K562 (cell line): ENCODE data around the gene SLC2A9. TPM values are rescaled to one million over a fixed set of nuclear protein-coding genes. Genes with fewer than 3 reads are reported as not detected.
A peak's percentile ranks its signal among the peaks of the same experiment; 100 is the strongest.

Experiments
- CHD2 ChIP-seq: IDR thresholded peaks from 2 replicates; pipeline ENCODE4 v1.6.1; 2011; ENCODE audit warnings: low read depth, low read length
- FOSL1 ChIP-seq: fragments of 200-800 bp; sonication (Bioruptor generic); conservative IDR thresholded peaks from 2 replicates; pipeline ENCODE4 v1.6.1; 2016; ENCODE audit warnings: missing genetic modification characterization, missing compliant biosample characterization
- HEY1 ChIP-seq: fragments of 250-450 bp; sonication (Bioruptor Pico); IDR thresholded peaks from 2 replicates; pipeline ENCODE4 v1.5.0; 2020; ENCODE audit warnings: mild to moderate bottlenecking, moderate library complexity, borderline replicate concordance
- IRF2 ChIP-seq: sonication (generic); formaldehyde crosslinking; IDR thresholded peaks from 2 replicates; pipeline ENCODE4 v1.8.1; 2022; ENCODE audit warnings: mild to moderate bottlenecking, missing genetic modification reagents
- KLF10 ChIP-seq: fragments of 250-450 bp; sonication (Bioruptor Pico); IDR thresholded peaks from 2 replicates; pipeline ENCODE4 v1.6.1; 2021; ENCODE audit warnings: matching md5 sums
- MAFG ChIP-seq: fragments of 450-650 bp; conservative IDR thresholded peaks from 2 replicates; pipeline ENCODE4 v1.6.1; 2016; ENCODE audit warnings: missing genetic modification characterization, missing compliant biosample characterization
- MED1 ChIP-seq: sonication (generic); formaldehyde crosslinking; IDR thresholded peaks from 2 replicates; pipeline ENCODE4 v1.8.1; 2023; ENCODE audit warnings: missing genetic modification reagents, borderline replicate concordance
- NFE2 ChIP-seq: IDR thresholded peaks from 2 replicates; pipeline ENCODE4 v1.6.1; 2014; ENCODE audit warnings: antibody characterized with exemption, low read depth
- NFIX ChIP-seq: fragments of 250-450 bp; sonication (Bioruptor Pico); IDR thresholded peaks from 2 replicates; pipeline ENCODE4 v1.4.0; 2020; ENCODE audit warnings: low read depth, mild to moderate bottlenecking, moderate library complexity
- NFXL1 ChIP-seq: fragments of 450-650 bp; formaldehyde crosslinking; IDR thresholded peaks from 2 replicates; pipeline ENCODE4 v1.4.0; 2021; ENCODE audit warnings: mild to moderate bottlenecking
- SP1 ChIP-seq: sonication (generic); formaldehyde crosslinking; IDR thresholded peaks from 2 replicates; pipeline ENCODE4 v1.8.1; 2022; ENCODE audit warnings: mild to moderate bottlenecking, missing genetic modification reagents
- SRSF3 ChIP-seq: fragments of 200-400 bp; formaldehyde crosslinking; IDR thresholded peaks from 2 replicates; pipeline ENCODE4 v1.6.1; 2016; ENCODE audit warnings: mild to moderate bottlenecking, low read length, moderate library complexity; ENCODE audit not compliant: insufficient read depth
- TEAD4 ChIP-seq, 2 experiments: sonication (generic) in 1 of 2; formaldehyde crosslinking in 1 of 2; IDR thresholded peaks; 2 replicates each; pipeline versions ENCODE4 v1.6.1 to v1.8.0; 2012 to 2022; ENCODE audit warnings: borderline replicate concordance in 1 of 2, inconsistent platforms in 1 of 2, low read length in 1 of 2, mild to moderate bottlenecking in 1 of 2, missing genetic modification reagents in 1 of 2
- ZFPM2 ChIP-seq: fragments of 250-450 bp; sonication (Bioruptor Pico); IDR thresholded peaks from 2 replicates; pipeline ENCODE4 v1.5.1; 2022; ENCODE audit warnings: mild to moderate bottlenecking
- ZNF282 ChIP-seq: sonication (generic); formaldehyde crosslinking; IDR thresholded peaks from 2 replicates; pipeline ENCODE4 v1.8.1; 2023; ENCODE audit warnings: missing genetic modification reagents
- ZNF668 ChIP-seq: fragments of 250-450 bp; sonication (Bioruptor Pico); IDR thresholded peaks from 2 replicates; pipeline ENCODE4 v1.8.0; 2022; ENCODE audit warnings: mild to moderate bottlenecking, inconsistent platforms
- polyA plus RNA-seq, 8 experiments: library from polyadenylated mRNA; depleted of rRNA in 4 of 8; stranded (reverse) in 5 of 8; unstranded in 3 of 8; fragments of >200 nt; fragmentation: Nextera tagmentation in 2 of 8; fragmentation: Illumina TruSeq in 1 of 8; extraction: Ambion mirVana in 2 of 8; extraction: Trizol in 1 of 8; gene quantifications; 2 replicates each; pipeline versions ENCODE4 v1.2.1 to v1.2.3, GENCODE V29; 2011 to 2014; ENCODE audit warnings: inconsistent platforms in 1 of 8, missing spikeins in 1 of 8
- total RNA-seq, 7 experiments: library from RNA; depleted of rRNA in 6 of 7; stranded (reverse); fragments of >200 nt in 6 of 7; fragmentation: Illumina TruSeq in 2 of 7; extraction: Trizol in 2 of 7; gene quantifications; 2 replicates each; pipeline versions ENCODE4 v1.2.1 to v1.2.3, GENCODE V29; 2011 to 2021; ENCODE audit warnings: low replicate concordance in 1 of 7
- TF ChIP-seq, protein P1 (sequence below): fragments of 200-800 bp; sonication (Bioruptor generic); IDR thresholded peaks from 2 replicates; pipeline ENCODE4 v1.6.1; 2017; ENCODE audit warnings: missing genetic modification characterization, missing compliant biosample characterization
- TF ChIP-seq, protein P2 (sequence below): fragments of 450-650 bp; IDR thresholded peaks from 2 replicates; pipeline ENCODE4 v1.6.1; 2016; ENCODE audit warnings: low read depth
- TF ChIP-seq, protein P3 (sequence below), 3 experiments: IDR thresholded peaks in 2 of 3; conservative IDR thresholded peaks in 1 of 3; 2 replicates each; pipeline ENCODE4 v1.5.1; 2011 to 2012; ENCODE audit warnings: low read length in 3 of 3, mild to moderate bottlenecking in 3 of 3, control low read depth in 2 of 3, improper control_type of control experiment in 1 of 3, inconsistent platforms in 1 of 3, low read depth in 1 of 3, mixed read lengths in 1 of 3, moderate library complexity in 1 of 3; ENCODE audit not compliant: insufficient read depth in 2 of 3

Gene SLC2A9
- total and polyA plus RNA-seq, 9 of the 15 experiments (the other 6 are each of a cell fraction or from before 2014, with no cell fraction given), result 0.15 to 1.9 (median 0.76) TPM

- TF ChIP-seq NFE2 (peak; percentile 47), ZNF282 (CRISPR knock-in tag) (no peak), ZFPM2 (CRISPR knock-in tag) (no peak), HEY1 (CRISPR knock-in tag) (no peak), SP1 (CRISPR knock-in tag) (no peak), NFXL1 (no peak), FOSL1 (tag) (peak; percentile 57), KLF10 (CRISPR knock-in tag) (no peak), SRSF3 (no peak), MED1 (CRISPR knock-in tag) (no peak), MAFG (tag) (peak; percentile 50), NFIX (no peak), ZNF668 (CRISPR knock-in tag) (no peak), TEAD4 (IDR thresholded peaks at IDR 0.05; ENCODE audit: low read length) (peak; percentile 96), TEAD4 (CRISPR knock-in tag; IDR thresholded peaks at IDR 0.05; ENCODE audit: borderline replicate concordance) (no peak), CHD2 (no peak), IRF2 (CRISPR knock-in tag) (no peak)
- TF ChIP-seq, protein P1, sequence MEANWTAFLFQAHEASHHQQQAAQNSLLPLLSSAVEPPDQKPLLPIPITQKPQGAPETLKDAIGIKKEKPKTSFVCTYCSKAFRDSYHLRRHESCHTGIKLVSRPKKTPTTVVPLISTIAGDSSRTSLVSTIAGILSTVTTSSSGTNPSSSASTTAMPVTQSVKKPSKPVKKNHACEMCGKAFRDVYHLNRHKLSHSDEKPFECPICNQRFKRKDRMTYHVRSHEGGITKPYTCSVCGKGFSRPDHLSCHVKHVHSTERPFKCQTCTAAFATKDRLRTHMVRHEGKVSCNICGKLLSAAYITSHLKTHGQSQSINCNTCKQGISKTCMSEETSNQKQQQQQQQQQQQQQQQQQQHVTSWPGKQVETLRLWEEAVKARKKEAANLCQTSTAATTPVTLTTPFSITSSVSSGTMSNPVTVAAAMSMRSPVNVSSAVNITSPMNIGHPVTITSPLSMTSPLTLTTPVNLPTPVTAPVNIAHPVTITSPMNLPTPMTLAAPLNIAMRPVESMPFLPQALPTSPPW, result 0 out of 2 replicates have a peak, but pooled peaks have one; percentile 19
- TF ChIP-seq, protein P2, sequence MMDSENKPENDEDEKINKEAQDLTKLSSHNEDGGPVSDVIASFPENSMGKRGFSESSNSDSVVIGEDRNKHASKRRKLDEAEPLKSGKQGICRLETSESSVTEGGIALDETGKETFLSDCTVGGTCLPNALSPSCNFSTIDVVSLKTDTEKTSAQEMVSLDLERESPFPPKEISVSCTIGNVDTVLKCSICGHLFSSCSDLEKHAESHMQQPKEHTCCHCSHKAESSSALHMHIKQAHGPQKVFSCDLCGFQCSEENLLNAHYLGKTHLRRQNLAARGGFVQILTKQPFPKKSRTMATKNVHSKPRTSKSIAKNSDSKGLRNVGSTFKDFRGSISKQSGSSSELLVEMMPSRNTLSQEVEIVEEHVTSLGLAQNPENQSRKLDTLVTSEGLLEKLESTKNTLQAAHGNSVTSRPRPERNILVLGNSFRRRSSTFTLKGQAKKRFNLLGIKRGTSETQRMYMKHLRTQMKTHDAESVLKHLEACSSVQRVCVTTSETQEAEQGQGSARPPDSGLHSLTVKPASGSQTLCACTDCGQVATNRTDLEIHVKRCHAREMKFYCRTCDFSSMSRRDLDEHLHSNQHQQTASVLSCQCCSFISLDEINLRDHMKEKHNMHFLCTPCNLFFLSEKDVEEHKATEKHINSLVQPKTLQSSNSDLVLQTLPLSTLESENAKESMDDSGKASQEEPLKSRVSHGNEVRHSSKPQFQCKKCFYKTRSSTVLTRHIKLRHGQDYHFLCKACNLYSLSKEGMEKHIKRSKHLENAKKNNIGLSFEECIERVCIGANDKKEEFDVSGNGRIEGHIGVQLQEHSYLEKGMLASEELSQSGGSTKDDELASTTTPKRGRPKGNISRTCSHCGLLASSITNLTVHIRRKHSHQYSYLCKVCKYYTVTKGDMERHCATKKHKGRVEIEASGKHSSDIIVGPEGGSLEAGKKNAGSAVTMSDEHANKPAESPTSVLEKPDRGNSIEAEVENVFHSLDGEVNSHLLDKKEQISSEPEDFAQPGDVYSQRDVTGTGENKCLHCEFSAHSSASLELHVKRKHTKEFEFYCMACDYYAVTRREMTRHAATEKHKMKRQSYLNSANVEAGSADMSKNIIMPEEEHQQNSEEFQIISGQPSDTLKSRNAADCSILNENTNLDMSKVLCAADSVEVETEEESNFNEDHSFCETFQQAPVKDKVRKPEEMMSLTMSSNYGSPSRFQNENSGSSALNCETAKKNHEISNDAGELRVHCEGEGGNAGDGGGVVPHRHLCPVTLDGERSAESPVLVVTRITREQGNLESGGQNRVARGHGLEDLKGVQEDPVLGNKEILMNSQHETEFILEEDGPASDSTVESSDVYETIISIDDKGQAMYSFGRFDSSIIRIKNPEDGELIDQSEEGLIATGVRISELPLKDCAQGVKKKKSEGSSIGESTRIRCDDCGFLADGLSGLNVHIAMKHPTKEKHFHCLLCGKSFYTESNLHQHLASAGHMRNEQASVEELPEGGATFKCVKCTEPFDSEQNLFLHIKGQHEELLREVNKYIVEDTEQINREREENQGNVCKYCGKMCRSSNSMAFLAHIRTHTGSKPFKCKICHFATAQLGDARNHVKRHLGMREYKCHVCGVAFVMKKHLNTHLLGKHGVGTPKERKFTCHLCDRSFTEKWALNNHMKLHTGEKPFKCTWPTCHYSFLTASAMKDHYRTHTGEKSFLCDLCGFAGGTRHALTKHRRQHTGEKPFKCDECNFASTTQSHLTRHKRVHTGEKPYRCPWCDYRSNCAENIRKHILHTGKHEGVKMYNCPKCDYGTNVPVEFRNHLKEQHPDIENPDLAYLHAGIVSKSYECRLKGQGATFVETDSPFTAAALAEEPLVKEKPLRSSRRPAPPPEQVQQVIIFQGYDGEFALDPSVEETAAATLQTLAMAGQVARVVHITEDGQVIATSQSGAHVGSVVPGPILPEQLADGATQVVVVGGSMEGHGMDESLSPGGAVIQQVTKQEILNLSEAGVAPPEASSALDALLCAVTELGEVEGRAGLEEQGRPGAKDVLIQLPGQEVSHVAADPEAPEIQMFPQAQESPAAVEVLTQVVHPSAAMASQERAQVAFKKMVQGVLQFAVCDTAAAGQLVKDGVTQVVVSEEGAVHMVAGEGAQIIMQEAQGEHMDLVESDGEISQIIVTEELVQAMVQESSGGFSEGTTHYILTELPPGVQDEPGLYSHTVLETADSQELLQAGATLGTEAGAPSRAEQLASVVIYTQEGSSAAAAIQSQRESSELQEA, result no peak
- TF ChIP-seq, protein P3, sequence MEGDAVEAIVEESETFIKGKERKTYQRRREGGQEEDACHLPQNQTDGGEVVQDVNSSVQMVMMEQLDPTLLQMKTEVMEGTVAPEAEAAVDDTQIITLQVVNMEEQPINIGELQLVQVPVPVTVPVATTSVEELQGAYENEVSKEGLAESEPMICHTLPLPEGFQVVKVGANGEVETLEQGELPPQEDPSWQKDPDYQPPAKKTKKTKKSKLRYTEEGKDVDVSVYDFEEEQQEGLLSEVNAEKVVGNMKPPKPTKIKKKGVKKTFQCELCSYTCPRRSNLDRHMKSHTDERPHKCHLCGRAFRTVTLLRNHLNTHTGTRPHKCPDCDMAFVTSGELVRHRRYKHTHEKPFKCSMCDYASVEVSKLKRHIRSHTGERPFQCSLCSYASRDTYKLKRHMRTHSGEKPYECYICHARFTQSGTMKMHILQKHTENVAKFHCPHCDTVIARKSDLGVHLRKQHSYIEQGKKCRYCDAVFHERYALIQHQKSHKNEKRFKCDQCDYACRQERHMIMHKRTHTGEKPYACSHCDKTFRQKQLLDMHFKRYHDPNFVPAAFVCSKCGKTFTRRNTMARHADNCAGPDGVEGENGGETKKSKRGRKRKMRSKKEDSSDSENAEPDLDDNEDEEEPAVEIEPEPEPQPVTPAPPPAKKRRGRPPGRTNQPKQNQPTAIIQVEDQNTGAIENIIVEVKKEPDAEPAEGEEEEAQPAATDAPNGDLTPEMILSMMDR (IDR thresholded peaks at IDR 0.05 in 2 of 3, conservative IDR thresholded peaks at IDR 0.05 in 1 of 3; ENCODE audit: insufficient read depth in 2 of 3, low read depth in 1 of 3, low read length in 3 of 3), result no peak
Observed at GRCh38 chr4:10011885-10012284, 9.4 kb downstream of the SLC2A9 start (continued).
